Mesangial cell (primary cell): Measurements from ENCODE around the gene FBXL3. TPM values are rescaled to one million over a fixed set of nuclear protein-coding genes. Genes with fewer than 3 reads are reported as not detected.

ENCODE experiments used
- total RNA-seq: library from RNA; depleted of rRNA; stranded (reverse); fragments of >200 nt; gene quantifications from 2 replicates; pipeline ENCODE4 v1.2.3, GENCODE V29; 2015

The FBXL3 gene, protein sequence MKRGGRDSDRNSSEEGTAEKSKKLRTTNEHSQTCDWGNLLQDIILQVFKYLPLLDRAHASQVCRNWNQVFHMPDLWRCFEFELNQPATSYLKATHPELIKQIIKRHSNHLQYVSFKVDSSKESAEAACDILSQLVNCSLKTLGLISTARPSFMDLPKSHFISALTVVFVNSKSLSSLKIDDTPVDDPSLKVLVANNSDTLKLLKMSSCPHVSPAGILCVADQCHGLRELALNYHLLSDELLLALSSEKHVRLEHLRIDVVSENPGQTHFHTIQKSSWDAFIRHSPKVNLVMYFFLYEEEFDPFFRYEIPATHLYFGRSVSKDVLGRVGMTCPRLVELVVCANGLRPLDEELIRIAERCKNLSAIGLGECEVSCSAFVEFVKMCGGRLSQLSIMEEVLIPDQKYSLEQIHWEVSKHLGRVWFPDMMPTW
- 23.3 and 29.4 TPM in 2 replicates for total RNA-seq

GRCh38 chr13:77026861-77027621 is at the start of gene FBXL3:
Gene FBXL3, minus strand, starts transcription at chr13:77027159. Its CDS starts 5,299 bp downstream, at chr13:77021860.

GRCh38 chr13:76991796-76992547 is 35.0 kb downstream of the FBXL3 start, which contains the start of gene CLN5:
Gene CLN5, plus strand, starts transcription at chr13:76992081. Its CDS starts 18 bp downstream, at chr13:76992099.

Other genes starting within 250 kb of the FBXL3 start
- gene KCTD12, start 140.8 kb downstream of the FBXL3 start, total RNA-seq = 4.1 and 9.8 TPM in 2 replicates
- not detected in 2 replicates for gene ACOD1, start 78.6 kb downstream of the FBXL3 start, total RNA-seq
- 16.1 and 21.3 TPM in 2 replicates for gene CLN5, start 35.1 kb downstream of the FBXL3 start, total RNA-seq